ENCODE results near the gene RBP5.
"Not testable (repeated sequence)": the region's sequence is repeated elsewhere in the genome, so short reads cannot be mapped to it uniquely, and the experiment has no call there.

DNA sequence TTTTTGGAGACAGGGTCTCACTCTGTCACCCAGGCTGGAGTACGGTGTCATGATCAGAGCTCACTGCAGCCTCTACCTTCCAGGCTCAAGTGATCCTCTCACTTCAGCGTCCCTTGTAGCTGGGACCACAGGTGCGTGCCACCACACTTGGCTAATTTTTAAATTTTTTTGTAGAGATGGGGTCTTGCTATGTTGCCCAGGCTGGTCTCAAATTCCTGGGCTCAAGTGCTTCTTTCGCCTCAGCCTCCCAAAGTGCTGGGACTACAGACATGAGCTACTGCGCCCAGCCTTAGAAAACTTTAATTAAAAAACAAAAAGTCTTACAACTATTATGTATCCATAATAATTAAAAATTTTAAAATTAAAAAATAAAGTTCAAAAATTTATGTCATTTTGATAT, 21.5 kb downstream of the RBP5 start:
- TF ChIP-seq EZH2 (IDR thresholded peaks at IDR 0.05; ENCODE audit: borderline replicate concordance, control insufficient read depth, low read depth, low read length); IKZF1 (conservative IDR thresholded peaks at IDR 0.05); RAD21 (IDR thresholded peaks at IDR 0.05; ENCODE audit: insufficient read depth, low read depth, low read length); EGR1 (IDR thresholded peaks at IDR 0.05; ENCODE audit: borderline replicate concordance in 1 of 2, low read depth in 2 of 2, low read length in 2 of 2); HDAC6 (IDR thresholded peaks at IDR 0.05; ENCODE audit: unreplicated experiment); PML (IDR thresholded peaks at IDR 0.05; ENCODE audit: low read length); ATF3 (IDR thresholded peaks at IDR 0.05; ENCODE audit: borderline replicate concordance, extremely low read depth, low read depth, low read length); CEBPB (IDR thresholded peaks at IDR 0.05; ENCODE audit: borderline replicate concordance in 1 of 2, low read depth in 2 of 2, low read length in 2 of 2): not testable (repeated sequence)
- TF ChIP-seq, protein P1, sequence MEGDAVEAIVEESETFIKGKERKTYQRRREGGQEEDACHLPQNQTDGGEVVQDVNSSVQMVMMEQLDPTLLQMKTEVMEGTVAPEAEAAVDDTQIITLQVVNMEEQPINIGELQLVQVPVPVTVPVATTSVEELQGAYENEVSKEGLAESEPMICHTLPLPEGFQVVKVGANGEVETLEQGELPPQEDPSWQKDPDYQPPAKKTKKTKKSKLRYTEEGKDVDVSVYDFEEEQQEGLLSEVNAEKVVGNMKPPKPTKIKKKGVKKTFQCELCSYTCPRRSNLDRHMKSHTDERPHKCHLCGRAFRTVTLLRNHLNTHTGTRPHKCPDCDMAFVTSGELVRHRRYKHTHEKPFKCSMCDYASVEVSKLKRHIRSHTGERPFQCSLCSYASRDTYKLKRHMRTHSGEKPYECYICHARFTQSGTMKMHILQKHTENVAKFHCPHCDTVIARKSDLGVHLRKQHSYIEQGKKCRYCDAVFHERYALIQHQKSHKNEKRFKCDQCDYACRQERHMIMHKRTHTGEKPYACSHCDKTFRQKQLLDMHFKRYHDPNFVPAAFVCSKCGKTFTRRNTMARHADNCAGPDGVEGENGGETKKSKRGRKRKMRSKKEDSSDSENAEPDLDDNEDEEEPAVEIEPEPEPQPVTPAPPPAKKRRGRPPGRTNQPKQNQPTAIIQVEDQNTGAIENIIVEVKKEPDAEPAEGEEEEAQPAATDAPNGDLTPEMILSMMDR (IDR thresholded peaks at IDR 0.05 in 2 of 3, conservative IDR thresholded peaks at IDR 0.05 in 1 of 3; ENCODE audit: control insufficient read depth in 2 of 3, extremely low read depth in 1 of 3, insufficient read depth in 1 of 3, low read depth in 3 of 3, low read length in 3 of 3), result not testable (repeated sequence)
